ENCODE data around the gene UNC13A. TPM values are rescaled to one million over a fixed set of nuclear protein-coding genes. Genes with fewer than 3 reads are reported as not detected.

Gene UNC13A
- total RNA-seq, 1 experiment from 2014 or later: 0.18 TPM

DNA sequence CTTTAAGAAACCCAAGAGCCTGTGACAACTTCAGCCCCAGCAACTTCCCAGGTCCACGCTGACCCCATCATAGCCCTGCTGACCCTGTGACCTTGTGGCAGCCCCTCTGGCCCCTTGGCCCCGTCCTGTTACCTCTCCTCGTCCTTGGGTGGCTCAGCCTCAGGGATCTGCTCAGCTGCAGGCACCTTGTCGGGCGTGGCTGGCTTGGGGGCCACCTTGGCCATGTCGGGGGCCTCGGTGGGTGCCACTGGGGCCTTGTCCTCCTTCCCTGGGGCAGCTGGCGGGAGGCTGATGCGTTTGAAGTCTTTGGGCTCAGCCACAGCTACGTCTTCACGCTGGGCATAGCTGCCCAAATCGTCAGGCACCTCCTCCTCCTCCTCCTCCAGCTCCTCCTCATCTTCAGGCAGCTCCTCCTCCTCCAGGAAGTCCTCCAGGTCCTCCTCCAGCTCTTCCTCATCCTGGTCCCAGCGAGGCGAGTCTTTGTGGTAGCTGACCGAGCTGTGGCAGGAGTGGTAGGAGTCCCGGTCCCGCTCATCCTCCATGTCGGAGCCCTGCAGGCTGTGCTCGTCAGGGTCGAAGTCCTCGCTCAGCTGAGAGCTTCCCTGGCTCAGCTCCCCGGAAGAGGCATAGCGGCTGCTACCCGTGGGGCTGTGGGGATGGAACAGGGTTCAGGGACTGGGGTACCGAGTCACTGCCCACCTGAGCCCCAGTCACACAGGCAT, 32.2 kb downstream of the UNC13A start:
- intact Hi-C loops (cut with micrococcal nuclease; ENCODE audit: unreplicated experiment): no loop called here
- CTCF ChIA-PET: no interaction called here
- Mint-ChIP-seq H3K27ac (ENCODE audit: unreplicated experiment) (no peak overlapping the region), H3K9me3 (ENCODE audit: unreplicated experiment) (no peaks in the 10 kb centered on the region), H3K36me3 (ENCODE audit: insufficient read depth, unreplicated experiment) (no peaks in the 10 kb centered on the region), H3K27me3 (ENCODE audit: insufficient read depth, unreplicated experiment) (peaks cover 3% of the 10 kb centered on the region), H3K4me1 (ENCODE audit: low read depth, unreplicated experiment) (no peaks in the 10 kb centered on the region), H3K4me3 (ENCODE audit: unreplicated experiment) (no peak overlapping the region)
- Histone ChIP-seq H3K4me3 (ENCODE audit: low read depth, low read length) (no peak overlapping the region), H3K9me3 (no peaks in the 10 kb centered on the region), H3K4me1 (no peaks in the 10 kb centered on the region), H3K27me3 (replicated peaks; ENCODE audit: control insufficient read depth, insufficient read depth, low read length) (no peaks in the 10 kb centered on the region), H3K36me3 (ENCODE audit: control insufficient read depth, insufficient read depth, low read length) (no peaks in the 10 kb centered on the region)
- BruUV-seq (replicated peaks): no TSS peak
- TF ChIP-seq CTCF (IDR thresholded peaks at IDR 0.05; ENCODE audit: insufficient read depth in 1 of 2, low read depth in 1 of 2, low read length in 1 of 2, severe bottlenecking in 1 of 2, unreplicated experiment in 1 of 2): no peak
- POLR2A ChIA-PET: no interaction called here
- DNase-seq: no peak

- H3K36me3 Mint-ChIP-seq (ENCODE audit: insufficient read depth, unreplicated experiment): no peaks in the 10 kb centered on the region
- CTCF ChIA-PET: no interaction called here
- intact Hi-C loops (cut with micrococcal nuclease; ENCODE audit: unreplicated experiment): no loop called here
- H3K9me3 ChIP-seq: no peaks in the 10 kb centered on the region
- DNase-seq: no peak
- no peak overlapping the region for H3K4me3 Mint-ChIP-seq (ENCODE audit: unreplicated experiment)
- no peaks in the 10 kb centered on the region for H3K27me3 ChIP-seq (replicated peaks; ENCODE audit: control insufficient read depth, insufficient read depth, low read length)
- no peaks in the 10 kb centered on the region for H3K4me1 ChIP-seq
- no peaks in the 10 kb centered on the region for H3K4me1 Mint-ChIP-seq (ENCODE audit: low read depth, unreplicated experiment)
- H3K36me3 ChIP-seq (ENCODE audit: control insufficient read depth, insufficient read depth, low read length): no peaks in the 10 kb centered on the region
- H3K4me3 ChIP-seq (ENCODE audit: low read depth, low read length): no peak overlapping the region
- POLR2A ChIA-PET: no interaction called here
- no peak for TF ChIP-seq CTCF (IDR thresholded peaks at IDR 0.05; ENCODE audit: insufficient read depth in 1 of 2, low read depth in 1 of 2, low read length in 1 of 2, severe bottlenecking in 1 of 2, unreplicated experiment in 1 of 2)
- BruUV-seq (replicated peaks): no TSS peak
- H3K9me3 Mint-ChIP-seq (ENCODE audit: unreplicated experiment): no peaks in the 10 kb centered on the region
- no peak overlapping the region for H3K27ac Mint-ChIP-seq (ENCODE audit: unreplicated experiment)
- H3K27me3 Mint-ChIP-seq (ENCODE audit: insufficient read depth, unreplicated experiment): peaks cover 3% of the 10 kb centered on the region
These were observed 33.2 kb downstream of the UNC13A start for GRCh38 chr19:17654993-17655392.

DNA sequence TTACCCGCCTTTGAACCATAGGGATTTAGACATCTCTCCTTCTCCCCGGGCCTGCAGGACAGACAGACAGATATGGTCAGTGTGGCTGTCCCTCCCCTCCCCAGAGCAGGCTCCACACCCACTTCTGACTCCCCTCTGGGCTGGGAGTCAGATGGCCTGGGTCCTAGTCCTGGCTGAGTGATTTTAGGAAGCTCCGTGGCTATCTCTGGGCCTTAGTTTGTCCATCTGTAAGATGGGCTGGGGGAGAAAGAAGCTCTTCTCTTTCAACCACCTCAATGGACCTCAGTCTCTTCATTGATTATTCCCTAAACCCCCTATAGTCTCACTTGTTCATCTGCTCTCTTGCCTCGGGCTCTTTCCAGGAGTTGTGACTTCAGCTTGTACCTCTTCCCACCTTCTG, 35.5 kb downstream of the UNC13A start:
- Mint-ChIP-seq H3K9me3 (ENCODE audit: unreplicated experiment) (no peaks in the 10 kb centered on the region), H3K27me3 (ENCODE audit: insufficient read depth, unreplicated experiment) (peaks cover 3% of the 10 kb centered on the region), H3K27ac (ENCODE audit: unreplicated experiment) (no peak overlapping the region), H3K36me3 (ENCODE audit: insufficient read depth, unreplicated experiment) (no peaks in the 10 kb centered on the region), H3K4me3 (ENCODE audit: unreplicated experiment) (no peak overlapping the region), H3K4me1 (ENCODE audit: low read depth, unreplicated experiment) (no peaks in the 10 kb centered on the region)
- Histone ChIP-seq H3K27me3 (replicated peaks; ENCODE audit: control insufficient read depth, insufficient read depth, low read length) (no peaks in the 10 kb centered on the region), H3K4me3 (ENCODE audit: low read depth, low read length) (no peak overlapping the region), H3K36me3 (ENCODE audit: control insufficient read depth, insufficient read depth, low read length) (no peaks in the 10 kb centered on the region), H3K4me1 (no peaks in the 10 kb centered on the region), H3K9me3 (no peaks in the 10 kb centered on the region)
- no peak for DNase-seq
- no TSS peak for BruUV-seq (replicated peaks)
- ChIA-PET CTCF (no interaction called here), POLR2A (no interaction called here)
- intact Hi-C loops (cut with micrococcal nuclease; ENCODE audit: unreplicated experiment): no loop called here
- no peak for TF ChIP-seq CTCF (IDR thresholded peaks at IDR 0.05; ENCODE audit: insufficient read depth in 1 of 2, low read depth in 1 of 2, low read length in 1 of 2, severe bottlenecking in 1 of 2, unreplicated experiment in 1 of 2)
